NOMO-1 treated with DMSO at 0.1 percent for 48 hours (cell line): Measurements from ENCODE around the gene PSMD12.
"Not testable (repeated sequence)": the region's sequence is repeated elsewhere in the genome, so short reads cannot be mapped to it uniquely, and the experiment has no call there.

ENCODE experiments used
- DNase-seq: peaks from one replicate; lab custom pipeline; 2025; ENCODE audit not compliant: unreplicated experiment; lab: John Stamatoyannopoulos, UW

PSMD12 gene

DNA sequence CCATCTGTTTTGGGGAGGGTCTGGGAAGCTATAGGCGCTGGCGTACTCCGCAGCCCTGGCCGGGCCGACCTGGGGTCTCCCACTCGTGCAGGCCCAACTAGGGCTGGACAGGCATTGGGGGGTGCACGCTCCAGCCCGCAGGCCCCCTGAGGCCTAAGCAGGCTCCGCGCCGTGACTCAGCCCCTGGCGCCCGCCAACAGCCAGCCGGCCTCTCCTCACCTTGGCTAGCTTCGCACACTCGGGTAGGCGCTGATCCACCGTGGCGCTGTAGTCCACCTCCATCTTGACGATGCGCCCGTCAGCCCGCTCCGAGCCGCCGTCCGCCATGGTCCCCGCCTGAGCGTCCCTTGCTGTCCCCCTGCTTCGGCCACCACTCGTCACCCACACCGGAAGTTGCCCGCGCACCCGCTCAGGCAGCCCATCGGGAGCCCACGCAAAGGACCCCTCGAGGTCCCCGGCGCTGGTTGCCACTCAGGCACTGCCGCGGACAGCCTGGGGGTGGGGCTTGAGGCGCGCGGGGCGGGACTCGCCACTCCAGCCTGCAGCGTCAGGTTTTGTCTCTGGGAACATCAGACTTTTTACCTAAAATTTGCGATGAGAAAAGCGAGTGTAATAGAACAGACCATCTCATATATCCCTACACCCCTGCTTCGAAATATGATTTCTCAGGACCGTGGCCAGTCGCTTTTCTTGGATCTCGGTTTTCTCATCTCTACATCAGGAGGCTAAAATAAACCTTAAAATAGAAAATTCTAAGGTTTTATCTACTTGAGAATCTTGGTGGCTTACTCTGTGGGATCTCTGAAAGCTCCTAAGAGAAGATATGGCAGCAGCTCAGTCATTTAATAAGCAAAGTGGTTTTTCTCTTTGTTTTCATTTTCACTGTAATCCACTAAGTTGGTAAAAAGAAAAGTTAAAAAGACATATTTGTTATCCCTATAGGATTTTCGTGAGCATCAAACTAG is at the start of gene PSMD12:
PSMD12 (minus strand) TSS at position 385 of the 965 bp plus-strand sequence; CDS start at position 327, 58 bp downstream.
- DNase-seq = peak; percentile 81

DNA sequence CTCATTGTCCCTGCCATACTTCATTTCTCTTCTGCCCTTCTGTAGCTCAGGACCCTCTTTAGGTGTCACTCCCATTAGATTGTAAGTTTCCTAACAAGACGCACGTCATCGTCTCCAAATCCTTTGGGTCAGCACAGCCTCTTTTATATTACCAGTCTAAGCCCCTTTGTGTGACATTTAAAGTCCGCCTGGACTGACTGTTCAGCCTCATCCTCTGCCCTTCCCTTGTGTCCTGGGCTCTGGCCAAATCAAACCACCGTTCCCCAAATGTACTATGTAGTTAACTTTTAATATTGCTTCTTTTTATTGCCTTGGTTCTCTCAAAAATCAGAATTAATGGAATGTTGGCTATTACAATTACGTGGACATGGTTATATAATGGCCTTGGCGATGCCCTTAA is 48.9 kb upstream of the PSMD12 start:
- no peak for DNase-seq

DNA sequence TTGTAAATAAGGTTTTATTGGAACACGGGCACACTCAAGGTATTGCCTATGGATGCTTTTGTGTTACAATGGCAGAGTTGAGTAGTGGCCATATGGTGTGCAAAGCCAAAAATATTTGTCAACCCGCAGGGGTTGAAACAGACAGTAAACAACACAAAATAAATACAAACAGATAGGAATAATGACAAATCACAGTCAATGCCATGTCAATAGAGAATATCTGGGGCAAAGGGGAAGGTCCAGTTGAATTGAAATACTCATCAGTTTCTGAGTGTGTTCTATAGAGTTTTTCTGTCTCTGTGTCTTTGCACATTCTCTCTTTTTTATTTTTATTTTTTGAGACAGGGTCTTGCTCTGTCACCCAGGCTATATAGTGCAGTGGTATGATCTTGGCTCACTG is 48.2 kb upstream of the PSMD12 start:
- DNase-seq = no peak

DNA sequence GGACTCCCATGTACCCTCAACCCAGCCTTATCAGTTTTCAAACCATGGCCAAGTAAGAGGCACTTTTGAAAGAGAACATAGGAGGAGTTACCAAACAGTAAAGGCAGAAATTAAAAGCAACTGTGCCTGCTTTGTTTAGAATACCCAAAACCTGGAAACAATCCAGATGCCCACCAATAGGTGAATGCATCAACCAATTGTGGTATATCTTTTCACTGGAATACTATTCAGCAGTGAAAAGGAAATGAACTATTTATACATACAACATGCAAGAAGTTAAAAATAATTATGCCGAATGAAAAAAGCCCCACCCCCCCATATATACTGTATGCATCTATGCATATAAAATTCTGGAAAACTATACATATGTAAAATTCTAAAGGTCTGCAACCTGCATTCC is 47.8 kb upstream of the PSMD12 start:
- no peak for DNase-seq

DNA sequence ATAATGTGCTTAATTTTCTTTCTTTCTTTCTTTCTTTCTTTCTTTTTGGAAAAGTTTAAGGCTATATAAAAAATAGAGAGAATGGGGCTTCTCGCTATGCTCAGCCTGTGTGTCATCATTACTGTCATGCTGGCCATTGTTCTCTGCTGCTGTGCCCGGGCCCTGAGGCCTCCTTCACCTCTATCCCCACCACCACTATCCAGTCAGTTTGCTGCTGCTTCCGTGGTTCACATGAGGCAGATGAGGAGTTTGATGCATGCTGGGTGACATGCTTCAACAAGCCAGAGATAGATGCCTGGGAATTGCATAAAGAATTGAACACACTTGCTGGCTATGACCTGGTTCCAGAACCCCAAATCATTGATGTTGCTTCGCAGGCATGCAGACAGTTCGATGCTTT is 47.0 kb upstream of the PSMD12 start:
- no peak for DNase-seq

DNA sequence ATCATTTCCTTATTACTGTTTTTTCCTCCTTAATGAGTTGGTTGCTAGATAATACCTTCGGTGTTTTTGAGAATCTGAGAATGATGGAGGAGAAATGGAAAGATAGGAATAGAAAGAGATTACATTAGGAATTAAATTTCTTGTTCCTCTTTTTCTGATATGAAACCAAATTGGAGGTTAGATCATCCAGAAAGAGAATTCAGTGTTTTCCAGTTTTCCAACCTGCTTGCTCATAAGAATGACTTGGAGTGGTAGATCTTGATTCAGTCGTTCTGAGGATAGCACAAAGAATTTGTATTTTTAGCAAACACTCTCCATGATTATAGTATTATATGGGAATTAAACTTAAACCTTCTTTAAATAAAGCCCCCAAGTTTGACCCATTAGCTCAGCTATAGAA is 46.6 kb upstream of the PSMD12 start:
- no peak for DNase-seq

DNA sequence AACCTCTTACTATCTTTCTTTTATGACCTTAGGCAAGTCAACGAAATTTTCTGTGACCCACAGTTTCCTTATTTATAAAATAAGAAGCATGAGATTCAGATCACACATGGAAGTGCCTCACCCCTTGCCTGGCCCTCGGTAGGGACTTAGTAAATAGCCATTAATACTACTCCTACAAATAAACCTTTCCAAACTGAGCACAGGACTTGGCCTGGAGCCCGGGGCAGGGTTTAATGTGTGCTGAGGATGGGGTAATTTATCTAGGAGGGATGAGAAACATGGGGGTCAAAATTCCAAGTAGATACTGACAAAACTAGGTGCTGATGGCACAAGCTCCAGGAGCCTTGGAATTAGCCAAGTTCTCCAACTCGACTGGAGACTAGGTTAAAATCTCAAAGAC is 45.7 kb upstream of the PSMD12 start:
- no peak for DNase-seq

DNA sequence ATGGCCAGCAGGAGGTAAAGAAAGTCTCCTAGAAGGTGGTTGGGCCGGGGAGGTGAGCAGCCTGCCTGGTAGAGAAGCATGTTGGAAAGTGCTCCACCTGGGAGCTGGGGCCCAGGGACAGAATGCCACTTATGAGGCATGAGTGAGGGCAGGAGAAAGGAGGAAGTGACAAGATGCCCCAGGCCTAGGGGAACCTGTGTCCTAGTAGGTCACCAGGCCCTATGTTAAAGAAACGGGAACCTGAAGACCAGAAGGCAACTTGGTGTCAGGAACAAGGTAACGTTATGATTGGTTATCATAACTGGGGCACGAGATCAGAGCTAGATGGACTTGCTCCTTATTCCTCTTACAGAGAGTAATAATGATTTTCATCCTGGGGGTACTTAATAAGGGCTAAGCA is 45.0 kb upstream of the PSMD12 start:
- peak; percentile 78 for DNase-seq

DNA sequence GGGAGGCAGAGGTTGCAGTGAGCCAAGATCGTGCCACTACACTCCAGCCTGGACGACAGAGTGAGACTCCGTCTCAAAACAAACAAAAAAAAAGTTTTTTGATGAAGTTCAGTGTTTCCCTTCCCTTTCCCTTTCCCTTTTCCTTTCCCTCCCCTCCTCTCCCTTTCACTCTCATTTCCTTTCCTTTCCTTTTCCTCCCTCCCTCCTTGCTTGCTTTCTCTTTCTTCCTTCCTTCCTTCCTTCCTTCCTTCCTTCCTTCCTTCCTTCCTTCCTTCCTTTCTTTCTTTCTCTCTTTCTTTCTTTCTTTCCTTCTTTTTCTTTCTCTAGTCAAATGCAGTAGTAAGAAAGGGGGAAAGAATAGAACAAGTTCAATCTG is 42.1 kb upstream of the PSMD12 start:
- DNase-seq = not testable (repeated sequence)

DNA sequence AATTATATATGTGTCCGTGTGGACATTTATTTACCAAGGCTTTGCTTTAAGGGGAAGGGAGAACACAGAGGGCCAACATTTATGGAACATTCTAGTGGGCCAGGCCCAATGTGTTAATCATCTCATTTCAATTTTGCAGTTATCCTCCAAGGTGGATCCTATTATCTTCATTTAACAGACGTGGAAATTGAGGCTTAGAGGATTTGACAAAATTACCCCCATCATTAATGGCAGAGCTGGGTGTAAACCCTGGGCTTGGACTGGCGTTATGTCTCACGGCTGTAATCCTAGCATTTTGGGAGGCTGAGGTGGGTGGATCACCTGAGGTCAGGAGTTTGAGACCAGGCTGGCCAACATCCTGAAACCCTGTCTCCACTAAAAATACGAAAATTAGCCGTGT is 37.1 kb upstream of the PSMD12 start:
- DNase-seq = no peak

DNA sequence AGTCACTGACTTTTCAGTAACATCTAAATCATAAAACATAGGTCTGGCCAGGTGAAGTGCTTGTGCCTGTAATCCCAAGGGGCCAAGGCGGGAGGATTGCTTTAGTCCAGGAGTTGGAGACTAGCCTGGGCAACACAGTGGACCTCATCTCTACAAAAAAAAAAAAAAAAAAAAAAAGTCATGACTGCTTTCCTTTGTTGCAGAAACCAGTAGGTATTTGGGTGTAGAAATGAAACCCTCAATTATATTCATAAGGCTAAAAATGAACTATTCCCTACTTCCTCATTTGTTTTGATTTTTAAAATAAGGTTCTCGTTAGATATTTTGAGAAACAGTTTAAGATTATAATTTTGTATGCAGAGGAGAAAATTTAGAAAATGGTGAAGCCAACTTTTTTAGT is 36.7 kb upstream of the PSMD12 start:
- DNase-seq = peak; percentile 56

DNA sequence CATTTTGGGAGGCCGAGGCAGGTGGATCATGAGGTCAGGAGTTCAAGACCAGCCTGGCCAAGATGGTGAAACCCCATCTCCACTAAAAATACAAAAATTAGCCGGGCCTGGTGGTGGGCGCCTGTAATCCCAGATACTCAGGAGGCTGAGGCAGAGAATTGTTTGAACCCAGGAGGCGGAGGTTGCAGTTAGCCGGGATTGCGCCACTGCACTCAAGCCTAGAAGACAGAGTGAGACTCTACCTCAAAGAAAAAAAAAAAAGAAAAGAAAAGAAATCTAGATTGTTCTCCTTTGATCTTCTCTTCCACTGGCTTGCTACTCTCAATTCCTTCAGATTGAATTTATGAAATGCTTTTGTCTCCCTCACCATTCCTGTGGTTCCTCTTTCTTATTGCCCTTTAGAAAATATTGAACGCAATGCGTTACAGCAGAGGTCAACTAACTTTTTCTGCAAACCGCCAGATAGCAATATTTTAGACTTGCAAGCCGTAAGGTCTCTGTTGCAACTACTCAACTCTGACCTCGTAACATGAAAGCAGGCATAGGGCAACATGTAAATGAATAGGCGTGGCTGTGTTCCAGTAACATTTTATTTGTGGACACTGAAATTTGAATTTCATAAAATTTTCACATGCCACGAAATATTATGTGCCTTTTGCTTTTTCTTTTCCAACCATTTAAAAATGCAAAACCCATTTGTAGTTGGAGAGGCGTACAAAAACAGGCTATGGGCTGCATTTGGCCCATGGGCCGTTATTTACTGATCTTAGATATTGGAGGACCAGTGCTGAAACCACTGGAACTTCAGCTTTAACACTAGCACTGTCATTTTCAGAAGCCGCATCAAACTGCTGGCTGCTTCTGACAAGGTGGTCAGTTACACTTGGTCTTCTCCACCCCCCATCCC is 35.5 kb upstream of the PSMD12 start:
- peak; percentile 95 for DNase-seq

DNA sequence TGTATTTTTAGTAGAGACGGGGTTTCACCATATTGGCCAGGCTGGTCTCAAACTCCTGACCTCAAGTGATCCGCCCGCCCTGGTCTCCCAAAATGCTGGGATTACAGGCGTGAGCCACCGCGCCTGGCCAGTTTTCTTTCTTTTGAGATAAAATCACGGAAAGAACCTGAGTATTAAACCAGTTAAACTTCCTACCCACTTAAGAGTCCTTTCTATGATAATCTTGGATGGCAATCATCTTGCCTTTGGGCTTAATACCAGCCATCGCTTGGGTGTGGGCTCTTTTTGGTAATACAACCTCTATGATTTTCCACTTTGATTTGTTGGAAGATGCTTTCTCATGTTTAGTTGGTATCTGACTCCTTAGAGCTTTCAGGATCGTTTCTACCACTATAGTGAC is 34.7 kb upstream of the PSMD12 start:
- no peak for DNase-seq

DNA sequence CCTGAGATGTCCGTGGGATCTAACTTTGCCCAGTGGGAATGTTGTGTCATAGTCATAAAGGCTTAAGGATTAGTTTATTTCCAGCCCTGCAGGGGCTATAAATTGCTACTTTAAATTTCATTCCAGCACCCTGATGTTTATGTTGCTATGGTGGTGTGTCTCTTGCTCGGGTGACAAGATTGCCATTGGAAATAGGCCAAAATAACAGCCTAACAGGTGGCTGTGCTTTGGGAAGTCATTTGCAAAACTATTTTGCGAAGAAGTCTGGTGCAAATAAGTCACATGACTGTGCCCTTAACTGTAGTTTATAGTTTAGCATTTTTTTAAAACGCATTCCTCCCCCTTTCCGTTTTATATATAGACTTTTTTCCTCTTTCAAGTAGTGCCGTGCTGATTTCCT is 33.8 kb upstream of the PSMD12 start:
- DNase-seq = peak; percentile 9

DNA sequence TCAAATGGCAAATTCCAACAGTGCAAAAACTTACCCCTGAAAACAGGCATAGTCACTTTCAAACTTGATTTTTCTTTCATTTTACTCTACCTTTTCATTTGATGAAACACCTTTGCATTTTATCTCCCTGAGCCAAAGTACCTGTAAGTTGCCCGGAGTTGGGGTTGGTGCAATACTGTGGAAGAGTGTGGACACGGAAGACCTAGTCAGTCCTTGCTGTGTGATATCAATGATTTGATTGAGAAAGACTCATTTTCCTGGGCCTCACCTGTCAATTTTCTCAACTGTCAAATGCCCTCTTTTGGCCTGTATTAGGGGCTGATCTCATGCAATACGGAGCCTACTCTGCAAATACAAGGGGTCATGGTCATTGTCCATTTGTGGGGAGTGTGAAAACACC is 33.3 kb upstream of the PSMD12 start:
- no peak for DNase-seq

DNA sequence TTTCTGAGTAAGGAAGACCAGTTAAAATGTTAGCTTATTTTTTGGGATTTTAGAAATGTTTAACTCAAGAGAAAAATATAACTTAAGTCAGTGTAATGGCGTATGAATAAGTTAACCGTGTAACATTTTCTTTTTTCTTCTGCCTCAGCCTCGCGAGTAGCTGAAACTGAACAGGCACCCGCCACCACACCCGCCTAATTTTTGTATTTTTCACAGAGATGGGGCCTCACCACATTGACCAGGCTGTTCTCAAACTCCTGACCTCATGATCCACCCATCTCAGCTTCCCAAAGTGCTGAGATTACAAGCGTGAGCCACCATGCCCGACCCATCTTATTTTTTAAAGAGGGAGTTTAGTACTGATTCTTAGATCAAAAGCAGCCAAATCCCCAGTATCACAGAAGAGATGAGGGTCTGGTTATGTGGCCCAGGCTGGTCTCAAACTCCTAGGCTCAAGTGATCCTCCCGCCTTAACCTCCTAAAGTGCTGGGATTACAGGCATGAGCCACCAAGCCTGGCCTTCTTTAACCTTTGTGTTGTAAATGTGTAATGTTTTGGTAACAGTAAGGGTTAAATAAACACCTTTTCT is 27.5 kb upstream of the PSMD12 start:
- DNase-seq = no peak

DNA sequence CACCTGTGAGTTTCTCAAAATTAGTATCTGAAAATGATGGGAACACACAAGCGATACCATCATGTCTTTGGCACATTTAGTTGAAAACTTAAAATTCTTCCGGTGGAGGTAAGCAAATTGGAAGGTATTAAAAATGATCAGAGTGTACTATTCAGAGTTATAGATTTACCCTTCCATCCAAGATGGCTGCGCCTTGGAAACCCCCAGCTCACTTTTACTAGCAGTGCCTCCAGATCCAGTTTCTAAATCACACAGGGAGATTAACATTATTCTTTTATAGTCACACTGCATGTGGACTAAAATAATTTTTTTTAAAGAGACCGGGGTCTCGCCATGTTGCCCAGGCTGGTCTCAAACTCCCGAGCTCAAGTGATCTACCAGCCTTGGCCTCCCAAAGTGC is 25.7 kb upstream of the PSMD12 start:
- DNase-seq = no peak

DNA sequence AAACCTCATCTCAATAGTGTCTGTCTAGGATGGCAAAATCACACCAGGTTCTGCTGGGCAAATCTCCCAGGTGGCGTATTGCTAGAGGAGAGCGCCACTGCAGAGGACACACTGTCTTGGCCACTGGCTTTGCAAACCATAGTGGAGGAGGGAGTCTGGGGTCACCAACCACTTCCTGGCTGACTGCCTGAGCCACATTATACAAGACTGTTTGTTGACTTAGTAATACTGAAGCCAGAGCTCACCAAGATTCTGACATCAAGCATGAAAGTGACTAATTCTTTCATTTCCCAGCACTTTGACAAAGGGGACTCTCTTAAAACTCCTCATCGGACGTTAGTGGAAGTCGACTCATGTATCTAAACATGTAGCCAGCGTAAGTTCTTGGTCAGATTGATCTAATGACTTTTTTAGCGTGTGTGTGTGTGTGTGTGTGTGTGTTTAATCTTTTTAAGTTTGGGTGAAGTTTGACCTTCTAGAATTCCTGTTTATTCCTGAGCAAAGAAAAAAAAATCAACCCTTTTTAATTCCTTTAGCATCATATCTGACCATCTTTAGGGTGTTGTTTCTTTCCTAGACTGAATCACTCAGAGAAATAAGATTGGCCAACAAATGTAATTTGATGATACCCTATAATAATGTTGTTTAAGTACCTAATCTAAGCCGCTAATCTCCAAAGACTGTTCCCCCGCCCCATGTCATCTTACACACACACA is 24.4 kb upstream of the PSMD12 start:
- DNase-seq = no peak

DNA sequence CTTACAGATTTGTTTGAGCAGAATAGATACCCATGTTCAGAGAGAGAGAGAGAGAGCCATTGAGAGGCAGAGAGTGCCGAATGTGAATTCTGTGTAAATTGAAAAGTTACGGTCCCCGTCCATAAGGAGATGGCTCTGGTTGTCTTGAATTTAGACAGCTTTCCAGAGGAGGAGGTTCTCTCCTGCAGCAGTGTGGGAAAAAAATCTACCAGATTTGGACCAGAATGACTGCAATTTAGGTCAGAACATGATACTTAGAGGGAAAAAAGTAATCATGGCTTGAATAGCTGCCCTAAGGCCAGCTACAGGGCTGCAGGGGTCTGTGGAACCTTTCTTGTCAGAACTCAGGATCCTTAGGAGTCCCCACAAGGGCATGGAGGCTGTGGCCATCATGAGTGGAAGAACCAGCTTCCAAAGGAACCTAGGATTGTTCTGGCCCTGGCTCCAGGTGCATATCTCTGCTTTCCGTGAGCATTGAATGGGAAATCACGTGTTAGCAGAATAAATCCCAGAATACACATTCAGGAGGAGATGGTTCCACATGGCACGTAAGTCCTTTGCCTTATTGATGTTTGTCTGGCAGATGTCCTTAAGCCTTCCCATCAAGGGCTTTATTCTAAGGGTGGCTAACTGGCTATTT is 23.7 kb upstream of the PSMD12 start:
- DNase-seq = no peak

DNA sequence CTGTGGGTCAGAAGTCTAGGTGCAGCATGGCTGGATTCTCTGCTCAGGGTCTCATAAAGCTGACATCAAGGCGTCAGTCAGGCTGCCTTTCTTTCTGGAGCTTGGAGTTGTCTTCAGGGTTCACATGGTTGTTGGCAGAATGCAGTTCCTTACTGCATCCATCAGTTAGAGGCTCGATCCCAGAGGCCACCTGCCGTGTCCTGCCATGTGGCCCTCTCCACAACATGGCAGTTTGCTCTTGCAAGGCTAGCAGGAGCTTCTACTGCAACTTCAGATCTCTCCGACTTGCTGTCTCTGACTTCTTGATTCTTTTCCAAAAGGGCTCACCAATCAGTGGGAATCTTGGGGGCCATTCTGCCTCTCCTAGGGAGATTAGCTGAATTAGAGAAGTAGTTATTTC is 22.6 kb upstream of the PSMD12 start:
- no peak for DNase-seq
